HL-60 (cell line): ENCODE data around the gene SOX1.

Experiments used
- CTCF ChIP-seq: IDR thresholded peaks from one replicate; pipeline ENCODE4 v1.5.1; 2011; ENCODE audit warnings: low read length, control low read depth, inconsistent platforms; ENCODE audit not compliant: insufficient read depth
- GABPA ChIP-seq: IDR thresholded peaks from 2 replicates; pipeline ENCODE4 v1.6.1; 2012; ENCODE audit warnings: low read depth

- TF ChIP-seq CTCF, result no peak
- TF ChIP-seq GABPA, result no peak
These were observed 10.1 kb upstream of the SOX1 start for GRCh38 chr13:112056739-112057438.
